Ishikawa (cell line): ENCODE results near the gene KRT36.

Source experiments
- CEBPB ChIP-seq: IDR thresholded peaks from 2 replicates; pipeline ENCODE4 v1.6.1; 2012
- CREB1 ChIP-seq: IDR thresholded peaks from 2 replicates; pipeline ENCODE4 v1.6.1; 2012; ENCODE audit warnings: low read depth
- EGR1 ChIP-seq: IDR thresholded peaks from 2 replicates; pipeline ENCODE4 v1.6.1; 2012
- EP300 ChIP-seq: IDR thresholded peaks from 2 replicates; pipeline ENCODE4 v1.6.1; 2012; ENCODE audit warnings: borderline replicate concordance
- FOXM1 ChIP-seq: IDR thresholded peaks from 2 replicates; pipeline ENCODE4 v1.6.1; 2012; ENCODE audit warnings: low read depth, borderline replicate concordance
- MAX ChIP-seq: IDR thresholded peaks from 2 replicates; pipeline ENCODE4 v1.6.1; 2012
- NFIC ChIP-seq: IDR thresholded peaks from 2 replicates; pipeline ENCODE4 v1.6.1; 2012
- RAD21 ChIP-seq: IDR thresholded peaks from 2 replicates; pipeline ENCODE4 v1.6.1; 2012; ENCODE audit warnings: low read depth
- REST ChIP-seq: IDR thresholded peaks from 2 replicates; pipeline ENCODE4 v1.6.1; 2012; ENCODE audit warnings: low read depth, mild to moderate bottlenecking
- TAF1 ChIP-seq: IDR thresholded peaks from 2 replicates; pipeline ENCODE4 v1.6.1; 2012; ENCODE audit warnings: low read depth, mild to moderate bottlenecking
- TCF12 ChIP-seq: IDR thresholded peaks from 2 replicates; pipeline ENCODE4 v1.6.1; 2012; ENCODE audit warnings: low read depth
- TEAD4 ChIP-seq: IDR thresholded peaks from 2 replicates; pipeline ENCODE4 v1.6.1; 2012
- USF1 ChIP-seq: IDR thresholded peaks from 2 replicates; pipeline ENCODE4 v1.6.1; 2012
- YY1 ChIP-seq: IDR thresholded peaks from 2 replicates; pipeline ENCODE4 v1.6.1; 2012; ENCODE audit warnings: low read depth
- ZBTB7A ChIP-seq: IDR thresholded peaks from 2 replicates; pipeline ENCODE4 v1.6.1; 2012; ENCODE audit warnings: low read depth

Gene KRT36

GRCh38 chr17:41504246-41504977 is 14.7 kb upstream of the KRT36 start:
- TF ChIP-seq TCF12 (no peak), TEAD4 (no peak), REST (no peak), USF1 (no peak)

- TF ChIP-seq TAF1, result no peak
- TF ChIP-seq CREB1, result no peak
- TF ChIP-seq EGR1, result no peak
- TF ChIP-seq NFIC, result no peak
- TF ChIP-seq YY1, result no peak
- TF ChIP-seq USF1, result no peak
- TF ChIP-seq CEBPB, result no peak
- TF ChIP-seq FOXM1, result no peak
- no peak for TF ChIP-seq MAX
- TF ChIP-seq EP300, result no peak
- no peak for TF ChIP-seq ZBTB7A
- TF ChIP-seq TCF12, result no peak
Observed at GRCh38 chr17:41503202-41503601, 13.5 kb upstream of the KRT36 start.

GRCh38 chr17:41500131-41500911 is 10.6 kb upstream of the KRT36 start:
- TF ChIP-seq ZBTB7A (no peak), TAF1 (no peak), EGR1 (no peak), FOXM1 (no peak), NFIC (no peak), EP300 (no peak), MAX (no peak), RAD21 (no peak), TEAD4 (no peak), REST (no peak), TCF12 (no peak), CEBPB (no peak), YY1 (no peak)

- TF ChIP-seq REST (no peak), CEBPB (no peak)
Observed at GRCh38 chr17:41499714-41500113, 10.0 kb upstream of the KRT36 start.

GRCh38 chr17:41498276-41498675 is 8.6 kb upstream of the KRT36 start:
- TF ChIP-seq USF1 (no peak), TCF12 (no peak), TAF1 (no peak), TEAD4 (no peak)
